Loucy (cell line): Measurements from ENCODE around the gene GADD45G.

ENCODE experiments used
- H2AFZ ChIP-seq: fragments of 200-600 bp; sonication (generic); 2 replicates; pipeline ENCODE4 v1.6.0; 2016; ENCODE audit warnings: antibody characterized with exemption, mild to moderate bottlenecking, low read length, moderate library complexity
- H3F3A ChIP-seq: fragments of 200-600 bp; 2 replicates; pipeline ENCODE4 v1.6.0; 2016; ENCODE audit warnings: antibody characterized with exemption, low read depth, mild to moderate bottlenecking
- H3K27me3 ChIP-seq: fragments of 200-600 bp; sonication (generic); 2 replicates; pipeline ENCODE4 v1.6.1; 2014; ENCODE audit warnings: low read length, mild to moderate bottlenecking; ENCODE audit not compliant: insufficient read depth, poor library complexity, severe bottlenecking
- H3K36me3 ChIP-seq: fragments of 200-600 bp; sonication (generic); 2 replicates; pipeline ENCODE4 v1.6.1; 2016; ENCODE audit warnings: low read length; ENCODE audit not compliant: insufficient read depth
- H3K4me1 ChIP-seq: fragments of 200-600 bp; sonication (generic); 2 replicates; pipeline ENCODE4 v1.5.1; 2014; ENCODE audit warnings: low read length, mild to moderate bottlenecking; ENCODE audit not compliant: insufficient read depth, poor library complexity, severe bottlenecking
- H3K4me2 ChIP-seq: fragments of 200-600 bp; sonication (generic); 2 replicates; pipeline ENCODE4 v1.6.0; 2014; ENCODE audit warnings: antibody characterized with exemption, low read length, low read depth, mild to moderate bottlenecking; ENCODE audit not compliant: poor library complexity, severe bottlenecking
- H3K4me3 ChIP-seq: fragments of 200-600 bp; sonication (generic); 2 replicates; pipeline ENCODE4 v1.5.1; 2014; ENCODE audit warnings: low read length, mild to moderate bottlenecking, mixed read lengths; ENCODE audit not compliant: poor library complexity, severe bottlenecking
- H3K79me2 ChIP-seq: fragments of 200-600 bp; sonication (generic); 2 replicates; pipeline ENCODE4 v1.6.1; 2014; ENCODE audit warnings: low read length; ENCODE audit not compliant: insufficient read depth
- H3K9ac ChIP-seq: fragments of 200-600 bp; sonication (generic); 2 replicates; pipeline ENCODE4 v1.6.0; 2014; ENCODE audit warnings: mild to moderate bottlenecking, low read depth, low read length, moderate library complexity; ENCODE audit not compliant: poor library complexity, severe bottlenecking
- H3K9me2 ChIP-seq: fragments of 200-600 bp; sonication (generic); replicated peaks from 2 replicates; pipeline ENCODE4 v1.6.1; 2016; ENCODE audit warnings: low read depth, low read length, mixed read lengths
- H3K9me3 ChIP-seq: fragments of 200-600 bp; sonication (generic); 2 replicates; pipeline ENCODE4 v1.6.1; 2014; ENCODE audit warnings: mild to moderate bottlenecking, antibody characterized with exemption, low read length, low read depth; ENCODE audit not compliant: insufficient read depth
- H4K20me1 ChIP-seq: fragments of 200-600 bp; sonication (generic); 2 replicates; pipeline ENCODE4 v1.6.0; 2014; ENCODE audit warnings: antibody characterized with exemption, low read length, mild to moderate bottlenecking; ENCODE audit not compliant: insufficient read depth, poor library complexity, severe bottlenecking
- CTCF ChIP-seq: fragments of 200-600 bp; sonication (generic); conservative IDR thresholded peaks from 2 replicates; pipeline ENCODE4 v1.5.1; 2014; ENCODE audit warnings: mild to moderate bottlenecking, antibody characterized with exemption, low read length
- EZH2phosphoT487 ChIP-seq: fragments of 200-600 bp; IDR thresholded peaks from 2 replicates; pipeline ENCODE4 v1.6.1; 2018; ENCODE audit warnings: antibody characterized with exemption, mild to moderate bottlenecking, moderate library complexity, borderline replicate concordance

Gene GADD45G

GRCh38 chr9:89590415-89590814 lies 14.4 kb upstream of the GADD45G start:
- H3K9ac ChIP-seq, result no peak overlapping the region
- TF ChIP-seq EZH2phosphoT487, result no peak
- no peaks in the 10 kb centered on the region for H3F3A ChIP-seq
- H3K4me3 ChIP-seq, result no peak overlapping the region
- no peak overlapping the region for H3K4me2 ChIP-seq
- no peaks in the 10 kb centered on the region for H3K9me3 ChIP-seq
- no peaks in the 10 kb centered on the region for H3K27me3 ChIP-seq
- no peaks in the 10 kb centered on the region for H3K4me1 ChIP-seq
- no peaks in the 10 kb centered on the region for H3K79me2 ChIP-seq
- H3K36me3 ChIP-seq, result no peaks in the 10 kb centered on the region
- no peaks in the 10 kb centered on the region for H3K9me2 ChIP-seq
- no peak overlapping the region for H2AFZ ChIP-seq
- no peaks in the 10 kb centered on the region for H4K20me1 ChIP-seq

GRCh38 chr9:89591274-89592212 lies 13.3 kb upstream of the GADD45G start:
- TF ChIP-seq CTCF (no peak), EZH2phosphoT487 (no peak)

GRCh38 chr9:89592213-89592815 lies 12.5 kb upstream of the GADD45G start:
- H3K9me2 ChIP-seq, result no peaks in the 10 kb centered on the region
- H3K9me3 ChIP-seq, result no peaks in the 10 kb centered on the region
- no peaks in the 10 kb centered on the region for H3K27me3 ChIP-seq

More at GRCh38 chr9:89591274-89592212, 13.3 kb upstream of the GADD45G start:
- Histone ChIP-seq H3K4me2 (no peak overlapping the region), H3K36me3 (no peaks in the 10 kb centered on the region), H3K9ac (no peak overlapping the region), H2AFZ (no peak overlapping the region), H3K4me1 (no peaks in the 10 kb centered on the region), H3F3A (no peaks in the 10 kb centered on the region), H3K27me3 (no peaks in the 10 kb centered on the region), H3K9me2 (no peaks in the 10 kb centered on the region), H3K79me2 (no peaks in the 10 kb centered on the region), H4K20me1 (no peaks in the 10 kb centered on the region), H3K9me3 (no peaks in the 10 kb centered on the region), H3K4me3 (no peak overlapping the region)

More at GRCh38 chr9:89592213-89592815, 12.5 kb upstream of the GADD45G start:
- TF ChIP-seq CTCF (no peak), EZH2phosphoT487 (no peak)
- no peaks in the 10 kb centered on the region for H4K20me1 ChIP-seq
- no peaks in the 10 kb centered on the region for H3F3A ChIP-seq
- no peaks in the 10 kb centered on the region for H3K4me1 ChIP-seq
- H3K4me3 ChIP-seq, result no peak overlapping the region
- H2AFZ ChIP-seq, result no peak overlapping the region
- H3K9ac ChIP-seq, result no peak overlapping the region
- no peaks in the 10 kb centered on the region for H3K36me3 ChIP-seq
- H3K4me2 ChIP-seq, result no peak overlapping the region
- no peaks in the 10 kb centered on the region for H3K79me2 ChIP-seq
